NCI-H2196 (cell line): Measurements from ENCODE around the gene STPG3.

Source experiments
- DNase-seq: peaks from one replicate; lab custom pipeline; 2025; ENCODE audit not compliant: unreplicated experiment; lab: John Stamatoyannopoulos, UW

The STPG3 gene

DNA sequence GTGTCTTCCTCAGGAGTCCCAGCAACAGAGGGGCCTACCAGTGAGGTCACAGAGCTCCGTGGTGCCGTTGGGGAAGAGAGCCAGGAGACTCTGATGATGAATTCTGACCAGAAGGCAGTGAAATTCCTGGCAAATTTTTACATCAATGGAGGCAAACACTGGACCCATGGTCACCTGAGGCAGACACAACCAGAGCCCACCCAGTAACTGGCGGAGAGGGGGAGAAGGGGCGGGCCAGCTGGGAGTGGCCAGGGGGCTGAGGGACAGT, at the start of gene STPG3:
Gene STPG3, plus strand, starts transcription at position 93 of the 268 bp plus-strand sequence. Its CDS starts 1 bp downstream, at position 94.
- no peak for DNase-seq

GRCh38 chr9:137202966-137203365, 48.1 kb upstream of the STPG3 start:
- no peak for DNase-seq

- no peak for DNase-seq
Observed at GRCh38 chr9:137204731-137205125, 46.4 kb upstream of the STPG3 start.

GRCh38 chr9:137205126-137206069, 45.7 kb upstream of the STPG3 start, which contains the start of the genes NDOR1 and TMEM203:
NDOR1 (plus strand) TSS chr9:137205700; CDS start chr9:137205778, 78 bp downstream.
TMEM203 (minus strand) TSS chr9:137205648; CDS start chr9:137205414, 234 bp downstream.
- DNase-seq = peak; percentile 91

GRCh38 chr9:137206602-137207001, 44.5 kb upstream of the STPG3 start:
- no peak for DNase-seq

DNA sequence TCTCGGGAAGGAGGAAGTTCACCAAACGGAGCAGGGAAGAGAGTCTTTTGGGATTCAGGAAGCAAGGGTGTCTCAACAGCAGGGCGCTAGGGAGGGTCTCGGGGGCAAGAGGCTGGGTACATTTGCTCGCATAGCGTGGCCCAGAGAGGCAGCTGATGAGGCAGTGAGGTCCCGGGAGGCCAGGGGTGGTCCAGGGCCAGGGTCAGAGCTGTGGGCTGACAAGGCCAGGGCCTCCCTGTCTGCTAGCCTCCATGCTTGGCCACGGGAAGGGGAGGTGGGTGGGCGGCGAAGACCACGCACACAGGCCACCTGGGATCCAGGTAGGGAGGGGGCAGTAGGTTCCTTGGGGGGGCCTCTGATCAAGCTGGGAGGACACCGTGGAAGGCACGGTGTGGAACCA, 39.6 kb upstream of the STPG3 start:
- DNase-seq = no peak

DNA sequence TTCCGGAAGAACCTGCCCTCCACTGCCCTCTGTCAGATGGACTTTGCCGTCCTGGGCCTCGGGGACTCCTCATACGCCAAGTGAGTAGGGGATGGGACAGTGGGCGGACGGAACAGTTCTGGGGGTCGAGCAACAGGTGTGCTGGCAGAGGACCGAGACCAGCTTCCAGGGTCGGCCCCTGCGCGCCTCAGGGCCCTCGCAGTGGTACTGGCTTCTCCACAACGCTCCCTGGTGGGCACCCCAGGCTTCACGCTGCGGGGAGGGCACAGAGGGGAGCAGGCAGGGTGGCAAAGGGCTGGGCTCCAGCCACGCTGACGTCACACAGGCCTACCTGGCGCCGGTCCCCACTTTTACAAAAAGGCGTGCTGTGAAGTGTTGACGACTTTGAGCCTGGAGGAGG, 38.6 kb upstream of the STPG3 start:
- no peak for DNase-seq

DNA sequence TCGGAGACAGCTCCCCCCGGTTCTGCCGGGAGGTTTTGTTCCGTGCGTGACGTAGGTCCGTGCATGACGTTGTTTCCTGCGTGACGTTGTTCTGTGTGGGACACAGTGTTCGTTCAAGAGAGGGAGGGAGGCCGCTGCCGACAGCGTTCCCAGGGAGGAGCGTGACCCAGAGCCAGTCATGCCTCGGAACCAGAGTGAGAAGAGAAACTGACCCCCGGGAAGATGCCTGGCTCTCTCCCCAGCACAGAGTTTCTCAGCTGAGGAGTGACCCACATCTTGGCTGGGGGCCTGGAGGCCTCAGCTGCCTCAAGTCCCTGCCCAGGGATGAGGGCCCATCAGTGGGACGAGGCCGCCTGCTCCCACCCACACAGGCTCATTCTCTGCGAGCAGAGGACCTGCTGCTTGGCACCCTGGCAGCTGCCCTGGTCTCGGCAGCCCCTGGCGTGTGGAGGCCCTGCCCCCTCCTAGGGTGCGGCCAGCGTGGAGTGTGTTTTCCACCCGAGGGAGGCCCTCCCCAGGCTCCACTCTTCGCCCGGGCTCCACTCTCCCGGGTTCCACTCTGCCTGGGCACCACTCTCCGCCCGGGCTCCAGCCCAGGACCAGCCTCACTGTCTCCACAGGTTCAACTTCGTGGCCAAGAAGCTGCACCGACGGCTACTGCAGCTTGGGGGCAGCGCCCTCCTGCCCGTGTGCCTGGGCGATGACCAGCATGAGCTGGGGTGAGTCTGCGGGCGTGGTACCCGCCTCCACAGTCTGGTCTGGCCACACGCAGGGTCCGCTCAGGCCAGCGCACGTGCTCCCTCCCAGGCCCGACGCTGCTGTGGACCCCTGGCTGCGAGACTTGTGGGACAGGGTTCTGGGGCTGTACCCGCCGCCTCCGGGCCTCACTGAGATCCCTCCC, 37.7 kb upstream of the STPG3 start:
- peak; percentile 14 for DNase-seq

DNA sequence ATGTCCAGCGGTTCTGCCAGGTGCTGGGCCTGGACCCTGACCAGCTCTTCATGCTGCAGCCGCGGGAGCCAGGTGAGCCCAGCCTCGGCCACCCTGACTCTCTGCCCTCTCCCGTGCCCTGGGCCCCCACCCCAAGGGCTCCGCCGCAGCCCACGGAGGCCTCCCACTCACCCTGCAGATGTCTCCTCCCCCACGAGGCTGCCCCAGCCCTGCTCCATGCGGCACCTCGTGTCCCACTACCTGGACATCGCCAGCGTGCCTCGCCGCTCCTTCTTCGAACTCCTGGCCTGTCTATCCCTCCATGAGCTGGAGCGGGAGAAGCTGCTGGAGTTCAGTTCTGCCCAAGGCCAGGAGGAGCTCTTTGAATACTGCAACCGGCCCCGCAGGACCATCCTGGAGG, 36.5 kb upstream of the STPG3 start:
- DNase-seq = no peak

GRCh38 chr9:137215196-137215986, 35.7 kb upstream of the STPG3 start:
- no peak for DNase-seq

- no peak for DNase-seq
Observed at GRCh38 chr9:137216188-137216965, 34.7 kb upstream of the STPG3 start.

- DNase-seq = peak; percentile 91
Observed at GRCh38 chr9:137217276-137218211, 33.5 kb upstream of the STPG3 start.

DNA sequence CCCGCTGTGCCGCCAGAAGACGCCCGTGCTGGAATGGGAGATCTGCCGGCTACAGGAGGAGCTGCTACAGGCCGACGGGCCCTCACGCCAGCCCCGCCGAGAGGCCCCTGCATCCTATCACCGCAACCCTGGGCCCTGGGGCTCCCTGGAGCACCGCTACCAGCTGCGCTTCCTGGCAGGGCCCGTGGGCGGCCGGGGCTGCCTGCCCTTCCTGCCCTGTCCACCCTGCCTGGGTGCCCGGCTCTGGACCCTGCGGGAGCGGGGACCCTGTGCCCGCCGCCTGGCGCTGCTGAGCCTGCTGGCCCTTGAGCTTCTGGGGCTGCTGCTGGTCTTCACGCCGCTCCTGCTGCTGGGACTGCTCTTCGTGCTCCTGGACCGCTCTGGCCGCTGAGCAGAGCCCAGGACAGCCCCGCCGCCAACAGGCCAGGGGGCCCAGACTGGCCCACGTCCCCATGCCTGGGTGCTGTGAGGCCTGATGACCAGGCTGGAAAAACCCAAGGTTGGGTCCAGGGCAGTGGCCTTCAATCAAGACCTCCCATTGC, 32.8 kb upstream of the STPG3 start:
- no peak for DNase-seq

GRCh38 chr9:137218754-137219271, 32.3 kb upstream of the STPG3 start:
- peak; percentile 64 for DNase-seq

DNA sequence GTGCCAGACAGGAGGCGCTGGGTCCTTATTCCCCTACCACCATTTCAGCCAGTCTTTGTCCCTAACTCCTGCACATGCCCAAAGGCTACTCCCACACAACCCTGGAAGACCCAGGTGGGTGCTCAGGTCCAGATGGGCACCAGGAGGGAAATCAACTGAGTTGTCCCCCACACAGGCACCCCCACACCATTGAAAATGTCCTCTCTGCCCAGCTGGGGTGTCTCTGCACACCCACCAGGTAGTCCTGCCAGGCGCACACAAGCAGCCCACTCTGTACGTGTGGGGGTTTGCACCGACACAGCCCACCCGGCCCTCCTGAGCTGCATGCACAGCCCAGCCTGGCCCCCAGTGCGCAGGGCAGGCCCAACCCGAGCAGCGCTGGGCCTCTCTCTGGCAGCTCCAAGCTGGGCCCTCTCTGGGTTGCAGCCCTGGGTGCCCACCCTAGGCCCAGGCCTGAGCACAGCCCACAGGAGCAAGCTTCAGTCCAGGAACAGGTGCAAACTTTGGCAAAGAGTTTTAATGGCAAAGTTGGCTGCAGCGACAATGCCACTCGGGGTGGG, 31.2 kb upstream of the STPG3 start:
- DNase-seq = no peak

DNA sequence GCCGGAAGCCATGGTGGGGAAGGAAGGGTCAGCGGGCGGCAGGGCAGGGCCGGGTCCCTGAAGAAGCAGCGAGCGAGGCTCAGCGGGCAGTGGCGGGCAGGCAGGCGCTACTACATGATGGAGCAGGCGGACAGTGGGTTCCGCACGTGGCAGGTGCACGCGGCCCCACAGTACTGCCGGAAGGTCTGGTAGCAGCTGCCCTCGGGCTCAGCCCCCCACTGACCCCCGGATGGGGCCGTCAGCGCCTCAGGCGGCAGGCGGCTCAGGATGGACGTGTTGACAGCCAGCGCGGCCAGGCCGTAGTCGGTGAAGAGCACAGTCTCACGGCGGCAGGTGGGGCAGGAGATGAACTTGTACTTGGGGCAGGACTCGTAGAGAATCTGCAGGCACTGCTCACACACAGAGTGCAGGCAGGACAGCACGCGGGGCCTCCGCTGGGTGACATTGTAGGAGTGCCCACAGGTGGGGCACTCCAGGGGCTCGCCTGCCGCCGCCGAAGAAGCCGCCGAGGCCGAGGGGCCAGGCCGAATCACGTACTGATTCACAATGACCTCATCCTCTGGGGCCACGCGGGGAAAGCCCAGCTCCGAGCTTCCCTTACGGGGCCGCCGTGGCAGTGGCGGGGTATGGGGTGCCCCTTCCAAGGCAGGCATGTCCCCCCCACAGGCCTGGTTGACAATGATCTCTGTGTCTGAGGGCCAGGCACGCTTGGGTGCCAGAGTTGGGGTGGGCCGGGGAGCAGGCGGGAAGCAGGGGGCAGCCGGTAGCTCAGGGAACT, 30.6 kb upstream of the STPG3 start:
- no peak for DNase-seq

DNA sequence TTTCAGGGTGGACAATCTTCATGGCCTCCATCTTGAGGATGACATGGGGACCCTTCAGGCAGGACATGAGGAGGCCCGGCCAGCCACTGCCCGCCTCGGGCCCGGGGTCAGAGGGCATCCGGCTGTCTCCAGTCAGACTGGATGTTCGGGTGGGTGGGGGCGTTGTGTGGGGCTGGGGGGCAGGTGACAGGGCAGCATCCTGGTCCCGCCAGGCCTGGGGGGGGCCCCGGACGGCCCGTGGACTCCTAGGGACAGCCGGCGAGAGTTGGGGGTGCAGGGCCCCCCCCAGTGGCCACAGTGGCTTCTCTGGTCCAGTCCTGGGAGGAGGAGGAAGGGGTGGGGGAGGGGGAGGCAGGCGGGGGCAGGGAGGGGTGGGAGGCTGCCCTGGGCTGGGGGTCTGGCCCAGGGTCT, 30.0 kb upstream of the STPG3 start:
- no peak for DNase-seq
